ENCODE data around the gene ZNF761. TPM values are rescaled to one million over a fixed set of nuclear protein-coding genes. Genes with fewer than 3 reads are reported as not detected.
A peak's percentile ranks its signal among the peaks of the same experiment; 100 is the strongest.
"Not testable (repeated sequence)": the region's sequence is repeated elsewhere in the genome, so short reads cannot be mapped to it uniquely, and the experiment has no call there.

Gene ZNF761
- total and polyA plus RNA-seq, 8 donors: 4.8 to 8.6 (median 6.1) TPM

DNA sequence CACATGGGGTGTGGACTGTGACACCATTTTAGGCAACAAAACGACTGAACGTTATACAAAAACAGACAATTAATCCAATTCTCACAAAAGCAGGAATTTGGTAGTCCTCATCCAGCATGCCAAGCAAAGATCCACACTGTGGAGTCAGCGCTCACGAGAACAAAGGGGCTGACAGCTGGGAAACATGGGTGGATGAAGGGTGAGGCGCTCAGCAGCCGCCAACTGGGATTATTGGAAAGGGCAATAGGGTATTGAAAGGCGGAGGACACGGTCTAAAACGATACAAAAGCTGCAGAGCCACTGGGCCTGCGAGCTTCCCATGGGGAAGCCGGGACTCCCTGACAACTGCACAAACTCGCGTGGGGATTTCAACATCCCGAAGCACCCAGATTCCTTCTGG is 31.1 kb downstream of the ZNF761 start:
- intact Hi-C loops (cut with DNase I): no loop called here
- Histone ChIP-seq H3K4me1 (no peaks in the 10 kb centered on the region), H3K27me3 (no peaks in the 10 kb centered on the region), H3K4me3 (no peak overlapping the region), H3K27ac (no peak overlapping the region), H3K9me3 (no peaks in the 10 kb centered on the region), H3K36me3 (no peaks in the 10 kb centered on the region)
- ATAC-seq (no peak), FAIRE-seq (no peak), DNase-seq (no peak)
- TF ChIP-seq, protein P1, sequence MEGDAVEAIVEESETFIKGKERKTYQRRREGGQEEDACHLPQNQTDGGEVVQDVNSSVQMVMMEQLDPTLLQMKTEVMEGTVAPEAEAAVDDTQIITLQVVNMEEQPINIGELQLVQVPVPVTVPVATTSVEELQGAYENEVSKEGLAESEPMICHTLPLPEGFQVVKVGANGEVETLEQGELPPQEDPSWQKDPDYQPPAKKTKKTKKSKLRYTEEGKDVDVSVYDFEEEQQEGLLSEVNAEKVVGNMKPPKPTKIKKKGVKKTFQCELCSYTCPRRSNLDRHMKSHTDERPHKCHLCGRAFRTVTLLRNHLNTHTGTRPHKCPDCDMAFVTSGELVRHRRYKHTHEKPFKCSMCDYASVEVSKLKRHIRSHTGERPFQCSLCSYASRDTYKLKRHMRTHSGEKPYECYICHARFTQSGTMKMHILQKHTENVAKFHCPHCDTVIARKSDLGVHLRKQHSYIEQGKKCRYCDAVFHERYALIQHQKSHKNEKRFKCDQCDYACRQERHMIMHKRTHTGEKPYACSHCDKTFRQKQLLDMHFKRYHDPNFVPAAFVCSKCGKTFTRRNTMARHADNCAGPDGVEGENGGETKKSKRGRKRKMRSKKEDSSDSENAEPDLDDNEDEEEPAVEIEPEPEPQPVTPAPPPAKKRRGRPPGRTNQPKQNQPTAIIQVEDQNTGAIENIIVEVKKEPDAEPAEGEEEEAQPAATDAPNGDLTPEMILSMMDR (IDR thresholded peaks at IDR 0.05): no peak
- WGBS, 2 donors: 66% methylated on average over 14 of the region's 14 CpGs

DNA sequence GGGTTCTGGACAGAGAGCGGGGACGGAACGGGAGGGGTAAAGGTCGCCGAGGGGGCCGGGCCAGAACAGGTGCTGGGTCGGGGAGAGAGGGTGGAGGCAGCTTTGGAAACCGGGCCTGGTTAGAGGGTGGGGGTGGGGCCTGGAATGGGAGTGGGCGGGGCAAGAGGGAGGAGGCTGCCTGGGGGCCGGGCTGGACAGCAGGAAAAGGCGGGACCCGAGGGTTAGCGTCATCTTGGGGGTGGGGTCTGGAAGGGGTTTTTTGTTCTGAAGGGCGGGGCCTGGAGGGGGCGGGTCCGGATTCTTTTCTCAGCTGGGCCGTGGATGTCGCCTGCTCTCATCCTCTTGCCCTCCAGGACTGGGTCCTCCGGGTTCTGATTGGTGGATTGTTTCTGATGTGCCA is 31.5 kb downstream of the ZNF761 start:
- no peak for FAIRE-seq
- intact Hi-C loops (cut with DNase I): no loop called here
- no peaks in the 10 kb centered on the region for H3K27me3 ChIP-seq
- H3K4me3 ChIP-seq: no peak overlapping the region
- H3K4me1 ChIP-seq: peaks cover 0 to 2% (median 0%) of the 10 kb centered on the region in 3 donors
- no peaks in the 10 kb centered on the region for H3K36me3 ChIP-seq
- H3K27ac ChIP-seq: no peak overlapping the region
- no peak for ATAC-seq
- TF ChIP-seq, protein P1 (IDR thresholded peaks at IDR 0.05): no peak
- 26 to 28% methylated on average over 18 to 19 of the region's 19 CpGs for WGBS, 2 donors
- no peaks in the 10 kb centered on the region for H3K9me3 ChIP-seq
- DNase-seq: peak in 2 of 6 donors; percentile 8 to 37

DNA sequence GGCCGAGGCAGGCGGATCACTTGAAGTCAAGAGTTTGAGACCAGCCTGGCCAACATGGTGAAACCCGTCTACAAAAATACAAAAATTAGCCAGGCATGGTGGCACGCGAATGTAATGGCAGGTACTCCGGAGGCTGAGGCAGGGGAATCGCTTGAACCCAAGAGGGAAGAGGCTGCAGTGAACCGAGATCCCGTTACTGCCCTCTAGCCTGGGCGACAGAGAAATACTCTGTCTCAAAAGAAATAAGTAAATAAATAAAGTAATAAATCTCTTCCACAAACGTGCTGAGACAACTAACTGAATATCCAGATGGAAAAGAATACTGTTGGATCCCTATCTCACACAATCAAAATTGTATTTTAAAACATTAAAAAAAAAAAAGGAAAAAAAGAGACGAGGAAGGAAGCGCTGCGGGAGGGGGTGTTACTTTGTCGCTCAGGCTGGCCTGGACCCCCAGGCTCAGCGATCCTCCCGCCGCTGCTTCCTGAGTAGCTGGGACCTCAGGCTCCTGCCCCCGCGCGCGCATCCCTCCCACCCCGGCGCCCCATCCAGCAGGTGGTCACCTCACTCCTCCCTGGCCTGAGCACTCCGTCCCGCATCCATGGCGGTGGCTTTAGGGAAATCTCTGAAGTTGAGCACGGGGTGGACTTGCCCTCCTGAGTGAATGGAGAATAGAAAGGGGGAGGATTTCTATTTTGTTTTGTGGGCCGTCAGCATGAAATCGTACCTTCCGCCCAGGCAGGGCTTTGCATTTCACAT is 35.1 kb downstream of the ZNF761 start:
- Histone ChIP-seq H3K4me3 (peak overlapping the region; percentile 65 to 73 (median 69)), H3K27me3 (no peaks in the 10 kb centered on the region), H3K4me1 (peaks cover 0 to 5% (median 3%) of the 10 kb centered on the region in 3 donors), H3K9me3 (no peaks in the 10 kb centered on the region), H3K36me3 (no peaks in the 10 kb centered on the region), H3K27ac (no peak overlapping the region)
- DNase-seq (peak in 4 of 6 donors; percentile 6 to 60 (median 46)), FAIRE-seq (no peak), ATAC-seq (peak; percentile 32 to 49 (median 46))
- 8 to 9% methylated on average over 30 to 31 of the region's 31 CpGs for WGBS, 2 donors
- intact Hi-C loops (cut with DNase I): no loop called here
- TF ChIP-seq, protein P1 (IDR thresholded peaks at IDR 0.05): no peak

DNA sequence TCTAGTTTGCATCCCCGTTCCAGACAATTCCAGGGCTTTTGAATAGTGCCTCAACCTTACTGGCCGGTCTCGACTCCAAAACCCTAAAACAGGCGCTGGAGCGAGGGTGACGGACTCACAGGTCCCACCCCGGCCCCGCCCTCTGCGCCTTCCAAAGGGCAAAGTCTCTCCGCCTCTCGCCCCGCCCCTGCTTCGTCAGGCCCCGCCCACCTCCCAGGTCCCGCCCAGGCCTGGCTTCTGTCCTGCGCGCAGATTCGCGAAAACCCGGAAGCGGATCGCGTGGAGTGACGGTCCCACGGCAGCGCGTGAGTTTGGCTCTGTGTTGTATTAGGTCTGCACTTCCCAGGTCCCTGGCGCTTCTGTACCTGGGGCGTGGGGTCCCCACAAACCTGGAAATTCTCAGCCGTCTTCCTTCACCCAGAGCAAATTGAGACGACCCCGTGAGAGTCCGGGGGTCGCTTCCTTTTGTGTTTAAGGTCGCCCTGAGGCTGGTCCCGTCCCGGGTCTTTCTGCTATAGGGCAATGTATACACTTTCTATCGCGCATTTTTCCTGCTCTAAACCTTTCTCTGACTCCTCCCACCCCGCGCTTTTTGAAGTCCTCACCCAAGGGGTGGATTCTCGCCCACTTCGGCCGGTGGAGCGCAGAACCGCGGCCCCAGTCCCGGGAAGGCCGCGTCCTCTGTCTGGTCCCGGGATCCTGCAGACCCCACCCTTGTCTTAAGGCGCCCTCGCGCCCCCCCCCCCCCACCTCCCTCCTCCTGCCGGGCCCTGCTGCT is 35.9 kb downstream of the ZNF761 start, which contains the start of gene ZNF813:
TSS of gene ZNF813 (plus strand) at position 249 of the 778 bp plus-strand sequence. CDS start 16,090 bp downstream, outside the sequence.
- WGBS, 2 donors: 0% methylated on average over 54 to 55 of the region's 55 CpGs
- TF ChIP-seq, protein P1 (IDR thresholded peaks at IDR 0.05): no peak
- intact Hi-C loops (cut with DNase I): no loop called here
- ATAC-seq (peak; percentile 98 to 100 (median 100)), FAIRE-seq (no peak), DNase-seq (peak; percentile 90 to 100 (median 96))
- H3K27me3 ChIP-seq: no peaks in the 10 kb centered on the region
- peak within 1 kb of the TSS; percentile 65 to 73 (median 69) for H3K4me3 ChIP-seq
- peak within 1 kb of the TSS in 3 of 4 donors; percentile 52 to 71 (median 64) for H3K27ac ChIP-seq
- no peaks in the 10 kb centered on the region for H3K9me3 ChIP-seq
- peaks cover 0 to 5% (median 3%) of the 10 kb centered on the region in 3 donors for H3K4me1 ChIP-seq
- H3K36me3 ChIP-seq: no peaks in the 10 kb centered on the region

DNA sequence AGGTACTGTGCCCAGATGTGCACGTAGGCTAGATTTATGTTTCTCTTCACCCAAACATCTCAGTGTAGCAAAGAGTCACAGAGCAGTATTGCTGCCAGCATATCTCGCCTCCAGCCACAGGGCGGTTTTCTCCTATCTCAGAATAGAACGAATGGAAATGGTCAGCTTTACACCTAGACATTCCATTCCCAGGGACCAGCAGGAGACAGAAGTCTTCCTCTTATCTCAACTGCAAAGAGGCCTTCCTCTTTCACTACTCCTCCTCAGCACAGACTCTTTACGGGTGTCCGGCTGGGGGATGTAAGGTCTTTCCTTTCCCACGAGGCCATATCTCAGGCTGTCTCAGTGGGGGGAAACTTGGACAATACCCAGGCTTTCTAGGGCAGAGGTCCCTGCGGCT is 36.8 kb downstream of the ZNF761 start:
- DNase-seq; H3K27me3 ChIP-seq; H3K4me1 ChIP-seq; H3K27ac ChIP-seq; FAIRE-seq; intact Hi-C loops (cut with DNase I); H3K36me3 ChIP-seq; ATAC-seq; H3K9me3 ChIP-seq: not testable (repeated sequence)
- H3K4me3 ChIP-seq: peak overlapping the region in 1 of 4 donors; percentile 67
- WGBS, 2 donors: 24 to 30% methylated on average over 8 of the region's 8 CpGs
